ENCODE measurements around the gene ZFAND2A. TPM values are rescaled to one million over a fixed set of nuclear protein-coding genes. Genes with fewer than 3 reads are reported as not detected.

Gene ZFAND2A
- total RNA-seq, 2 experiments from 2014 or later = 25.6 to 26.0 TPM

Other genes with a start within 250 kb of the ZFAND2A start
- 10 to 100 TPM; 24.2 to 28.6 TPM for gene ADAP1, start 205.5 kb downstream of the ZFAND2A start, total RNA-seq
- gene COX19, start 184.6 kb downstream of the ZFAND2A start, total RNA-seq = 10 to 100 TPM; 16.8 to 18.2 TPM
- gene CYP2W1, start 177.0 kb downstream of the ZFAND2A start, total RNA-seq = not detected
- 1 to 10 TPM; 2.7 to 3.1 TPM for gene GPR146, start 115.7 kb downstream of the ZFAND2A start, total RNA-seq
- gene GPER1, start 72.1 kb downstream of the ZFAND2A start, total RNA-seq = under 1 TPM in 1 of 2 experiments, not detected in 1; 0.13 TPM
- not detected for gene UNCX, start 72.7 kb upstream of the ZFAND2A start, total RNA-seq